Measurements from ENCODE around the gene GADD45G. TPM values are rescaled to one million over a fixed set of nuclear protein-coding genes. Genes with fewer than 3 reads are reported as not detected.

GADD45G gene
- total and polyA plus RNA-seq, 8 donors = 9.5 to 220 (median 21.1) TPM

DNA sequence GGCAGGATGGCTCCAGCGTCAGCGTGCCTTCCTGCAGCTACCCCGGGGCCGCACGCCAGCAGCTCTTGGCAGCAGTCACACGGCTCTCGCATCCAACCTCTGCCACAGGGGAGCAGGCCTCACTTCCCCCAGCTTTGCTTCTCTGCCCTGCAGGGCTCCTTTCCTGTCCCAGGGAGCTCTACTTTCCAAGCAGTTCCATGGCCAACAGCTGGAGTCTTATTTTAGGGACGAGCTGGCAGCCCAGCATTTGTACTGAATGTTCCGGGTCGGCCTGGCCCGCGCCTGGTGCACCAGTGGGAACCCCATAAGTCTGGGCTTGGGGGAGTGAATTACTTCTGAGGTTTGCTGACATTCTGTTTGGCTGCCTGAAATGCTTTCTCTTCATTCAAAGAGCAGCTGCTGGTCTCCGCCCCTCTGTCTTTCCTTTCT is 34.6 kb downstream of the GADD45G start:
- H3K36me3 ChIP-seq = no peaks in the 10 kb centered on the region
- no peak overlapping the region for H3K27ac ChIP-seq
- H3K4me1 ChIP-seq = peaks cover 12 to 13% (median 13%) of the 10 kb centered on the region in 3 donors
- H3K4me3 ChIP-seq = no peak overlapping the region
- TF ChIP-seq, protein P1, sequence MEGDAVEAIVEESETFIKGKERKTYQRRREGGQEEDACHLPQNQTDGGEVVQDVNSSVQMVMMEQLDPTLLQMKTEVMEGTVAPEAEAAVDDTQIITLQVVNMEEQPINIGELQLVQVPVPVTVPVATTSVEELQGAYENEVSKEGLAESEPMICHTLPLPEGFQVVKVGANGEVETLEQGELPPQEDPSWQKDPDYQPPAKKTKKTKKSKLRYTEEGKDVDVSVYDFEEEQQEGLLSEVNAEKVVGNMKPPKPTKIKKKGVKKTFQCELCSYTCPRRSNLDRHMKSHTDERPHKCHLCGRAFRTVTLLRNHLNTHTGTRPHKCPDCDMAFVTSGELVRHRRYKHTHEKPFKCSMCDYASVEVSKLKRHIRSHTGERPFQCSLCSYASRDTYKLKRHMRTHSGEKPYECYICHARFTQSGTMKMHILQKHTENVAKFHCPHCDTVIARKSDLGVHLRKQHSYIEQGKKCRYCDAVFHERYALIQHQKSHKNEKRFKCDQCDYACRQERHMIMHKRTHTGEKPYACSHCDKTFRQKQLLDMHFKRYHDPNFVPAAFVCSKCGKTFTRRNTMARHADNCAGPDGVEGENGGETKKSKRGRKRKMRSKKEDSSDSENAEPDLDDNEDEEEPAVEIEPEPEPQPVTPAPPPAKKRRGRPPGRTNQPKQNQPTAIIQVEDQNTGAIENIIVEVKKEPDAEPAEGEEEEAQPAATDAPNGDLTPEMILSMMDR (IDR thresholded peaks at IDR 0.05) = no peak
- H3K9me3 ChIP-seq = no peaks in the 10 kb centered on the region
- WGBS, 2 donors = 79% methylated on average over 13 of the region's 13 CpGs
- ATAC-seq = no peak
- FAIRE-seq = no peak
- H3K27me3 ChIP-seq = no peaks in the 10 kb centered on the region
- DNase-seq = peak in 2 of 6 donors; percentile 56 to 63
- intact Hi-C loops (cut with DNase I) = no loop called here

DNA sequence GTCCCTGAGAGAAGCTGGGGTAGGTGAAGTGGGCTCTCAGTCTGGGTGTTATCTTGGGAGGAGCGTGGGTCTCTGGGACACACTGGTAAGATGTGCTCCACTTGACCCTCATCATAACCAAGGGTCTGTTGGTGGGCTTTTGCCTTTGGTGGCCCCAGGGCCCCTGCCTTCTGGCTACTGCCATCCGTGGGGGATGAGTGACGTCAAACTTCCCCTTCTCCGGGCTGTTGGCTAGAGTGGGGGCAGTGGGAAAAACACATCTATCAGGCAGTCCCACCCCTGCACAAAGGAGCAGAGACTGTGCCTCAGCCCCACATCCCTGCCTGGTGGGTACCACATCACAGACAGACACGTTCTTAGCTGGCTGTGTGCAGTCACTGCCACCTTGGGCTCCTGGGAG is 35.1 kb downstream of the GADD45G start:
- intact Hi-C loops (cut with DNase I) = no loop called here
- DNase-seq (no peak), ATAC-seq (no peak), FAIRE-seq (no peak)
- Histone ChIP-seq H3K9me3 (no peaks in the 10 kb centered on the region), H3K36me3 (no peaks in the 10 kb centered on the region), H3K4me3 (no peak overlapping the region), H3K4me1 (peaks cover 9 to 11% (median 9%) of the 10 kb centered on the region in 3 donors), H3K27ac (no peak overlapping the region), H3K27me3 (no peaks in the 10 kb centered on the region)
- WGBS, 2 donors = 90 to 95% methylated on average over 5 of the region's 5 CpGs
- TF ChIP-seq, protein P1 (IDR thresholded peaks at IDR 0.05) = no peak

DNA sequence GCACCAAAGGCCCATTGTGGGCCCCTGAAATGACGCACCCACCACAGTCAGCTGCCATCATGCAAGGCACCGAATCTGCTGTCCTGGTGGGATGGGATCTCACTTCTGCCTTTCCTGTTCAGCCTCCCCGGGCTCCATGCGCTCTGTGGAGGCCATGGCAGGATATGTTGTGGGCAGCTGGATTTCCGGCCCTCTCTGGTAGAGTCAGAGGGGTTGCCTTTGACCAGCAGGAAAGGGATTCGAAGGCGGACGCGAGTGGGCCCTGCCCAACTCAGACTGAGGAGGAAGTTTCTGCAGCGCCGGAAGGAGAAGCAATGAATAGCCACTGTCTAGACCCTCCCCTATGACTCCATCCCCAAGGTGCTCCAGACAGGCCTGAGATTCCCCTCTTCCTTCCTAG is 35.5 kb downstream of the GADD45G start:
- H3K4me1 ChIP-seq = peaks cover 5 to 7% (median 5%) of the 10 kb centered on the region in 3 donors

DNA sequence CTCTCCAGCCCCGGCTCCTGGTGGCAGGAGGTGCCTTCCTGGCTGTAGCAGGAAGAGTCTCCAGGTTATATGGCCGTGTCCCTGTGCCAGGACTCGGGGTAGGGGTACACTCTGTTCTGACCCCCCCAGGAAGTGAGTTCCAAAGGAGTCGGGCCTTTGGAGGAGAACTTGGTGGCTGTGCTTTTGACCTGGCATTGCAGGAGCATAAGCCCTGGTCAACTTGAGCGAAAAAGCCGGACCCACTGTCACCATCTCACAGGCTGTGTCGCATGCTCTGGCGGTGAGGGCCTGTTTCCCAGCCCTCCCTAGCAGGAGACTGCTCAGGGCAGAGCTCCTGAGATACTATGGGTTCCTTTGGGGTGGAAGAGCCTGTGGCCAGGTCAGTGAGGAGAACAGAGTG is 36.0 kb downstream of the GADD45G start:
- WGBS, 2 donors = 92 to 94% methylated on average over 8 of the region's 8 CpGs
- Histone ChIP-seq H3K4me3 (no peak overlapping the region), H3K27ac (no peak overlapping the region), H3K4me1 (peaks cover under 1 to 3% (median under 1%) of the 10 kb centered on the region in 3 donors), H3K36me3 (no peaks in the 10 kb centered on the region), H3K9me3 (no peaks in the 10 kb centered on the region), H3K27me3 (no peaks in the 10 kb centered on the region)
- FAIRE-seq = no peak
- intact Hi-C loops (cut with DNase I) = no loop called here
- peak in 1 of 6 donors; percentile 39 for DNase-seq
- ATAC-seq = no peak
- TF ChIP-seq, protein P1 (IDR thresholded peaks at IDR 0.05) = no peak

More for the DNA sequence above, 35.5 kb downstream of the GADD45G start:
- no peak overlapping the region for H3K4me3 ChIP-seq
- whole genome bisulfite sequencing, 2 donors = 87 to 97% methylated on average over 11 of the region's 11 CpGs
- no peaks in the 10 kb centered on the region for H3K27me3 ChIP-seq
- TF ChIP-seq, protein P1 (IDR thresholded peaks at IDR 0.05) = no peak
- FAIRE-seq (no peak), DNase-seq (peak in 1 of 6 donors; percentile 49), ATAC-seq (peak in 2 of 4 donors; percentile 39 to 40)
- intact Hi-C loops (cut with DNase I) = no loop called here
- H3K36me3 ChIP-seq = no peaks in the 10 kb centered on the region
- H3K27ac ChIP-seq = no peak overlapping the region
- no peaks in the 10 kb centered on the region for H3K9me3 ChIP-seq

DNA sequence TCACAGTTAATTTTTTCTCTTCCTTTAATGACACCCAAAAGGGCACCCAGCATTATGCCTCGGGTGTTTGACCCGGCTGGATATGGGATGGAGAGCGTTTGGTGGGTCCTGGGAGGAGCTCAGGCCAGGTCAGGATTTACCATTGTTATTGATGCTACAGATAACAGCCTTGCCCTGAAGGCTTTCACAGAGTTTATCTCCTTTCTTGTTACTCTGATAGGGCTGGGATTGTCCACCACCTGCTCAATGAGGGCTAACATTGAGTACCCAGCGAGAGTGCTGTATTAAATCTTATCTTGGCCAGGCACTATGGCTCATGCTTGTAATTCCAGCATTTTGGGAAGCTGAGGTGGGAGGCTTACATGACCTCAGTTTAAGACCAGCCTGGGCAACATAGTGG is 37.2 kb downstream of the GADD45G start:
- 90% methylated on average over 4 of the region's 4 CpGs for WGBS, 2 donors
- Histone ChIP-seq H3K27me3 (no peaks in the 10 kb centered on the region), H3K27ac (no peak overlapping the region), H3K9me3 (no peaks in the 10 kb centered on the region), H3K4me1 (no peaks in the 10 kb centered on the region), H3K36me3 (no peaks in the 10 kb centered on the region), H3K4me3 (no peak overlapping the region)
- intact Hi-C loops (cut with DNase I) = no loop called here
- DNase-seq (no peak), FAIRE-seq (no peak), ATAC-seq (no peak)
- TF ChIP-seq, protein P1 (IDR thresholded peaks at IDR 0.05) = no peak
